Suppressor macrophage (primary cell): Measurements from ENCODE around the gene TIAL1.
"Not testable (repeated sequence)": the region's sequence is repeated elsewhere in the genome, so short reads cannot be mapped to it uniquely, and the experiment has no call there.

Experiments
- DNase-seq, 4 experiments: peaks; one replicate each; pipeline ENCODE4 v3.0.0-alpha.2; 2020 to 2022

The TIAL1 gene

DNA sequence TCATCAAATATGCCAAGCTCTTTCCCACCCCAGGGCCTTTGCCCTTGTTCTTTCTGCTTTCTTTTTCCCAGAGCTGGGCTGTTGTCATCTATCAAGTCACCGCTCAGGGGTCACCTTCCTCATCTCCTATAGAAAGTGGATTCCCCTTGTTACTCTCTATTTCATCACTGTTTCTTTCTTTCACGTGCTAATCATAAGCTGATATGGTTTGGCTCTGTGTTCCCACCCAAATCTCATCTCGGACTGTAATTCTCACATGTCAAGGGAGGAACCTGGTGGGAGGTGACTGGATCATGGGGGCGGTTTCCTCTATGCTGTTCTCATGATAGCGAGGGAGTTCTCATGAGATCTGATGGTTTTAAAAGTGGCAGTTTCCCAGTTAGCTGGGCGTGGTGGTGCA lies 17.0 kb upstream of the TIAL1 start:
- DNase-seq: peak in 3 of 4 experiments; percentile 44 to 49 (median 45)

DNA sequence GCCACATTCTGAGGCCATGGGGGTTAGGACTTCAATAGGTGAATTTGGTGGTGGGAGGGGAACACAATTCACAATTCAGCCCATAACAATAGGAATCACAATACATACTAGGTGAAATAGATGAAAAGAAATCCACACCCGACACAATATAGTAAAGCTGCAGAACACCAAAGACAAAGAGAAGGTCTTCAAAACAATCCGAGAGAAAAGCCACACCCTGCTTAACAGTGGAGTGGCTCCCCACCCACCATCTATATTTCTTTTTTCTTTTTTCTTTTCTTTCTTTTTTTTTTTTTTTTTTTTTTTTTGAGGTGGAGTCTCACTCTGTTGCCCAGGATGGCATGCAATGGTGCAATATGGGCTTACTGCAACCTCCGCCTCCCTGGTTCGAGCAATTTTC lies 14.7 kb upstream of the TIAL1 start:
- DNase-seq: no peak

DNA sequence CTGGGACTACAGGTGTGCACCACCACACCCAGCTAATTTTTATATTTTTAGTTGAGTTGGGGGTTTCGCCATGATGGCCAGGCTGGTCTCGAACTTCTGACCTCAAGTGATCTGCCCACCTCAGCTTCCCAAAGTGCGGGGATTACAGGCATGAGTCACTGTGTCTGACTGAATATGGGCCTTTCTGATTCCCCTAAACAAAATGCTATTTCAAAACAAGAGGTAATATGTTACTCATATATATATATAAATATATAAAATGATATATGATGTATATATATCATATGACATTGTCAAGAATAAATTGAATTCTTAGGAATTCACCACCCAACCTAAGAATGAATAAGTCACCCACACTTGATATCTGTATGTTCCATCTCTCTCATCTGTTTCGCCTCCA lies 12.8 kb upstream of the TIAL1 start:
- no peak for DNase-seq

DNA sequence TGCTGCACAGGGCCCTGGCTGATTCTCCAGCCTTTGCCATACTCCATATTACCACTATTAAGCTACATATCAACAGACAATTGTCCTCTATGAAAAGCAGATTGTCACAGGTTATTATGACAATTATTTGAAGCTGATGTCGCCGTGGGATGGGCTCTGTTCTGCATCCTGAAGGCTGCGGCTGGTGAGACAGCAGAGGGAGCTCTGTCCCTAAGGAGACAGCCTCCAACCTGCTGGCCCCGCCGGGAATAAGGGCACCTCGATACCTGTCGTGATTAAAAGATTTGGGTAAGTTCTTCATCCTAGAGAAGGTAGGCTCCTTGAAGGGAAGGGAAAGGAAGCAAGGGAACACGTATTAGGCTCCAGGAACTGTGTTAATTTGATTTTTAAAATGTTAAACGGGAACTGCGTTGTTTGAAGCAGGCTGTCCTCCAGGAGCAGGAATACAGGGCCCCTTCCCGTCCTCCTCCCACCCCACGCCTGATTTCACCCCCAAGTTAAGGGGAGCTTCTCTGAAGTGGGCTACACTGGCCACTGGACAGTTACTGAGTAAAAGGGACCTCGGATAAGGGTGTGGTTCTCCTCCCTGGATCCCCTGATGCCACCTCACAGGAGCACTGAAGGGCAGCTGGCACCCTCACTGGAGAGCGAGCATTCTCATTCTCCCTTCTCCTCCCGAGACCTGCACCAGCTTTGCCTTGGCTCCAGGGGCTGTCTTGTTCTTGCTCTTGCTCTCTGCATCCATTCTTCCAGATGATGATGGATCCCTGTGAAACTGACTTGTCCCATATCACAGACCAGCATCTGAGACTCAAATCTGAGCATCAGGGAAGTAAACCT lies 11.8 kb upstream of the TIAL1 start:
- DNase-seq: peak; percentile 33 to 73 (median 58)

DNA sequence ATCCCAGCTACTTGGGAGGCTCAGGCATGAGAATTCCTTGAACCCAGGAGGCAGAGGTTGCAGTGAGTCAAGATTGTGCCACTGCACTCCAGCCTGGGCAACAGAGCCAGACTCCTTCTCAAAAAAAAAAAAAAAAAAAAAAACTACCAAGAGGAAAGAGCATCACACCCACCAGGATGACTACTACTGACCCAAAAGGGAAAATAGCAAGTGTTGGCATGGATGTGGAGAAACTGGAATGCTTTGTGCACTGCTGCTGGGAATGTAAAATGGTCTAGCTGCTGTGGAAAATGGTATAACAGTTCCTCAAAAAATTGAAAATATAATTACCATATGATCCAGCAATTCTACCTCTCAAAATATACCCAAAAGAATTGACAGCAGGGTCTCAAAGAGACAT lies 7.7 kb upstream of the TIAL1 start:
- no peak for DNase-seq

DNA sequence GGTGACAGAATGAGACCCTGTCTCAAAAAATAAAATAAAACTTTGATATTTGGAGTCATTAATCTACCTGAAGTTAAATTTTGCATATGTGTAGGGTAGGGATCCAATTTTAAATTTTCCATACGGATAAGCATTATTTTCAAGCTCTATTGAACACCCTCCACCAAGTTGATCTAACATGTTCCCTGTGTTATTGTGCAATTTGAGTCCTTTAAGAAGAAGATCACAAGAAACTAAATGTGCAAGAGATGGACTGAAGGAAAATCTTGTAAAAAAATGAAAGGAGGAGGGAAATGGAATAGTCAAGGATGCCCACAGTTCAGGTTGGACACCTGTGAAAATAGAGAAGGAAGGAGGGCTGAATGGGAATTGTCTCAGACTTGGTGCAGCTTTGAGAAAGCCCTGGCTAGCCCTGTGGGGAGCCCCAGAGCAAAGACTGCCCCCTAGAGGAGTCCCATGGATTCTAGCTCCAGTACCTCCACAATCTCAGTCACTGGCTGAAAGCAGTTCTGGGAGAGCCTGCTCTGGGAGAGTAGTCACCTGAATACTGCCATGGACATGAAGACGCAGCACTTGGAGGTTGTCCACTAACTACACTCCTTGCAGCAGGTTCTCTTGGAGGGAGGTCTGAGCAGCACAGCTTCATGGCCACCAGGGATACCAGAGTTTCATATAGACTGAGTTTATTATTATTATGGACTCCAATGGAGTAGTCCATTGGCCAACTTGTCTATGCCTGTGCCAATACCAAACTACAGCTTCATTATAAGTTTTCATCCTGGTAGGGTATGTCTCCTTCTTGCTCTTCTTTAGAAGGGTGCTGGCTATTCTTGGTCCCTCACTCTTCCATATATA lies 5.7 kb upstream of the TIAL1 start:
- peak; percentile 44 to 79 (median 62) for DNase-seq

DNA sequence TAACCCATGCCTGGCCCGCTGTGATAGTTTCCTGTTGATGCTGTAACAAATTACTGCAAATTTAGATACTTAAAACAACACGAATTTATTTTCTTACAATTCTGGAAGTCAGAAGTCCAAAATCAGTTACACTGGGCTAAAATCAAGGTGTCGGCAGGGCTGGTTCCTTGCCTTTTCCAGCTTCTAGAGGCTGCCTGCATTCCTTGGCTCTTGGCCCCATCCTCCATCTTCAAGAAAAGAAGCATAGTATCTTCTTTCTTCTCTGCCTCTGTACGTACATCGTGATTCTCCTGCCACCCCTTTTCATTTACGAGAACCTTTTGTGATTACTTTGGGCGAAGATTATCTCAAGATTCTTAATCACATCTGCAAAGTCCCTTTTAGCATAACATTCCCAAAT lies 1.6 kb upstream of the TIAL1 start:
- DNase-seq: no peak

DNA sequence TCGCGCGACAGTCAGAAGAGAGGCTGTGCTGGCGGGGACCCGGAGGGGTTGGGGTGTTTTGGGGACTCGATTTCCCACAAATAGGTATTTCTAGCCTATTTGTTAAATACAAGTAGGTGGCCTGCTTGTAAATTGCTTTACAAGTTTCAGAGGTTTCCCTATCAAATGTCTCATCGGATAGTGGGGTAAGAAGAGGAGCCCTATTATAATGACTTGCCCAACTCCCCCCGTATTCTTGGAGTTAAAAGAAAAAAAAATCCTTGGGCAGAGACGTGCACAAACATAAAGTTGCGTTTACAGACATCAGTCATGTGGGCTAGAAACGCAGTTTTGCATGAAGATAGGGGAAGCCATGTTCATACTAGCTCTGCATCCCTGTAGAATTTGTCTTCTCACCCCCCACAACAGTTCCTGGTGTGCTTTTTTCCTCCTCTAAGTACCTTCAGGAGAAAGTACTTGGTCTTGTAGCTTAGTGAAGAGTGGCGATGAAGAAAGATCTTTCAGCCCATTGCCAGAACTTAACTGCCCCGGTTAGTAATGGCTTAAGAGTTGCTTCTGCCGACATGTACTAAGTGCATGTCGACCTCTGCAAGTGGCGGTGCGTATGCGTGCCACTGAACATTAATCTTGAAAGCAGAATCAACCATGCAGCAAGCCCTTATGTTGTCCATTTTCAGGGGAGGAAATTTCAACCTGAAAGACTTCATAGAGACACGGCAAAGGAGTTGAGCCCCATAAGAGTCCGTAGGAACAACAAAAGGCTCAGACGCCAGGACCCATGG lies 832 bp upstream of the TIAL1 start:
- no peak for DNase-seq

DNA sequence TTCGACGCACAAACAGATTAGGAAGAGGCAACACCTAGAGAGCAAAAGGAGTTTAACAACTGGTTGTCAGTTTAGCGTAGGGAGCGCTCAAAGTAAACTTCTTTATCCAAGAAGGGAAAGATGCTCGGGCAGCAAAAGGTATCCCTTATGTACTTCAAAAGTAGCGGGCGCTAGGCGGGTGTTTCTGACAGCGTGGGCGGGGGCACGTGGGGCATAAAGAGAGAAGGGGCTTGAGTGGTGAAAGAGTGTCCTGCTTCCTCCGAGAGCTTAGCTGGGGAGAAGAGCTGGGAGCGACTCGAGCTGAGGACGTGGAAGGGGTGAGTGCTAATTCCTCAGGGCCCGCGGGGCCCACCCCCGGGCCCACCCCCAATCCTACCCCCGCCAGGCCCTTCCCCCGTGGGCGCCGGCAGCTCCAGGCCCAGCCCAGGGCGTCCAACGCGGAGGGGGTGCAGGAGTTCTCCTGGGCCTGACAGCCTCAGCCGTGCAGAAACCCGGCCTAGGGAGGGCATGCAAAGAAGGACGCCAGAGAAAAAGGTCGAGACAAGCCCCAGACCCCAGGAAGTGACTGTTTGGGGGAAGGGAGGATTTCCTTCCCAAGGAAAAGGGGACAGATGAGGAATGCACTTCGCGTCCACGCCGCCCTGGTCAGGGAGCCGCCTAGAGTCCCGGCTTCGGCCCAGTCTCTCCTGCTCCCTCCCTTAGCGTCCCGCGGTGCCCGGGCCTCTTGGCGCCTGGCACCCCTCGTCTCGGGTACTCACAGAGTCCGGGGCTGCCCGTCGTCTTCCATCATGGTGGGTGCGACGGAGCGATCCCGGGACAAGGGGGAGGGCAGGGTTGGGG lies 868 bp downstream of the TIAL1 start:
- peak; percentile 78 to 91 (median 86) for DNase-seq

DNA sequence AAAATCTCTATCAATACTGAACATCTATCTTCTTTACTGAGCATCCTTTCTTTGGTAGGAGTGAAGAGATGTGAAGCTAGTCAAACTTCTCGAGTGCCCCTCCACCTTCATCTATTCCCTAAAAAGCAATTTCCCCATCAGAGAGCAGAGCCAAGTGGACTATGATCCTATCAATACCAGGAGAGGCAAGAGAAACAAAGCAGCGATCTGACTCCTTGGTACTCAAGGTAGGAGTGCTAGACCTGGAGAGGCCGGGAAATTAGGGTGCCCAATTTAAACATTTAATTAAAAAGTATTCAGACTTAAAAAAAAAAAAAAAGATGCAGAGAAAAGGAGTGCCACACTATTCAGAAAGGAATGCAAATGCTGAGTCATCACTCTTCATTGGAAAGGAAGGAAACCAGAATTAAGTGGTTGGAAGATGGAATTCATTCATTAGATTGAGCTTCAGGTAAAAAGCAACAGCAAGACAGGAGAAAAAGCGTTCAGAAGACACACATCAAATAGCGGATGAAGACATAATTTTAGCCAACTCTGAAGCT lies 1.6 kb downstream of the TIAL1 start:
- DNase-seq: no peak

DNA sequence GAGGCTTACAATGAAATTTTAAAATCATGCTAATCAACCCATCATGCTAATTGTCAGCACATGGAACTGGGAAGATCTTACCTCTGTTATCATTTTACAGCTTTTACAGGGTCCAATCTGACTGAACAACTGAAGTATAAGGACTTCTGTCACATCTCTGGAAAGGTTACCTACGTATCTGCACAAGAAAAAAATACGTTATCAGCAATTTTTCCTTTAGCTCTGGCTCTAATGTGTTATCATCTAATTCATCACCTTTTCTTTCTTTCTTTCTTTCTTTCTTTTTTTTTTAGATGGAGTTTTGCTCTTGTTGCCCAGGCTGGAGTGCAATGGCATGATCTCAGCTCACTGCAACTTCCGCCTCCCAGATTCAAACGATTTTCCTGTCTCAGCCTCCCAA lies 8.7 kb downstream of the TIAL1 start:
- DNase-seq: no peak

DNA sequence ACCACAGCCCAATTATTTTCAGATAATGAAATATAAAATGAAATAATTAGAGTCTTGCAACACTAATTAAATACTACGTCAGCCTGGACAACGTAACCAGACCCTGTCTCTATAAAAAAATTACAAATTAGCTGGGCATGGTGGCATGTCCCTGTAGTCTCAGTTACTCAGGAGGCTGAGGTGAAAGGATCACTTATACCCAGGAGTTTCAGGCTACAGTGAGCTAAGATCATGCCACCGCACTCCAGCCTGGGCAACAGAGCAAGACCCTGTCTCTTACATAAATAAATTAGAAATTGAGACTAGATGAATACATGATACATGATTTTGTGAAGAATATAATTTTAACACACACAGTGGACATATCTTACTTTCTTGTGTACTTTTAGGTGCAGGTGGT lies 18.4 kb downstream of the TIAL1 start:
- DNase-seq: no peak

DNA sequence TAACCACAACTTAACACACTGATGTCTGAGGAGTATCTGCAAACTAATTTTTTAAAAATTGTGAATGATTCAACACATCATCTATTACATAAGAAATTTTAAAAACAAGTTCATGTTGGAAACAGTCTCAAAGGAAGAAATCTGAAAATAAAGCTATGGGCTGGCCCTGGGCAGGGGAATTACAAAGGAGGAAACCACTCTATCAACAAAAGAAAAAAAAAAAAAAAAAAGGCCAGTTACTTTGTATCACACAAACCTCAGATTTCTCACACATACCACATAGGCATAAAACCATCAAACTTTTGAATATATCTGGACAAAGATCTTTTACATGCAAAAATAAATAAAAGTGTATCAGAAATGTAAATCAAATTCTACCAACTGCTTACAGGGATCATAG lies 20.8 kb downstream of the TIAL1 start:
- no peak for DNase-seq

DNA sequence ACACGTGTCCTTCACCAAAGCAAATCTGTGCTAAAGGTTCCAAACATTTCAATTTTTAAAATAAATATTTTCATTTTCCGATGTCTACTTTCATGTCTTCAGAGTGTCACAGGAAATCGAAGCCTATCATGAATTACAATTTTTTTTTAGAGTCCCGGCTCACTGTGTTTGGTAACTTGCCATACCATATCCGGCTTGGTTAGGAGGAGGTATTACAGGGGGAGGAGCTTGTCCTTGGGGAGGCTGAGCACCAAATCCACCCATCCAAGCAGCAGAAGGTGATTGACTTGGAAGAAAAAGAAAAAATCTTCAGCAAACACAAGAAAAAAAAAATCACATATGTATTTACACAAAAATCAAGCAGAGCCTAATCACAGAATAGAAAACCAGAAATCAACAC lies 21.3 kb downstream of the TIAL1 start:
- no peak for DNase-seq

DNA sequence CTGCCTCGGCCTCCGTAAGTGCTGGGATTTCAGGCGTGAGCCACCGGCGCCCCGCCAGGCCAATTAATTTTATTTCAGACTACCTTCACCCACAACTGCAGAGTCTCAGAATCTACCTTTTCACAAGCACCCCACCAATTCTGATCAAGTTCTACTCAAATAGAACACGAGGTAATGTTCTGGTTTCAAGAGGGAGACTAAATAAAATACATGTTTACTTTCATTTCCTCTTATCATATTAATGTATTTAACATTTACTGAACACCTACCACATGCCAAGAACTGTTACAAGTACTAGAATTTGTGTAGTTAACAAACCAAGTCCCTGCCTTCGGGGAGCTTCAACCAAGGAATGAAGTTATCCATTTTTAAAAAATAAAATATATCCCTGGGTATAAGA lies 28.8 kb downstream of the TIAL1 start:
- DNase-seq: no peak

DNA sequence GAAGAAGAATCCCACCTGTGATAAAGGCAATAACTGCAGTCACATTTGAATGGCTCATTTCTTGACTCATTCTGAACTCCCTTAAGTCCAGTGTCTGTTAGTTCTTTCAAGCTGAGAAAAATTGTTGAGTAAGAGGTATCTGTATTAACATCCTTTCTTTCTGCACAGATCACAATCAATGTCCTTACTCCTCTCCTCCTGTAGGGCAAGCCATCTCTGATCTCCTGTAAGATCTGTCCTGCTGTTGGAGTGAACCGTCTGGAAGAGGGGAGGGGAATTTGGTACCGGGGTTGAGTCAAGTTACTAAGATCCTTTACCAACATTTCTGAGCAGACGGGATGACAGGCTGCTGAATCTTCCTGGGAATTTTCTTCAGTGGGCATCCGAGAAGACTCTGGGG lies 34.7 kb downstream of the TIAL1 start:
- no peak for DNase-seq

DNA sequence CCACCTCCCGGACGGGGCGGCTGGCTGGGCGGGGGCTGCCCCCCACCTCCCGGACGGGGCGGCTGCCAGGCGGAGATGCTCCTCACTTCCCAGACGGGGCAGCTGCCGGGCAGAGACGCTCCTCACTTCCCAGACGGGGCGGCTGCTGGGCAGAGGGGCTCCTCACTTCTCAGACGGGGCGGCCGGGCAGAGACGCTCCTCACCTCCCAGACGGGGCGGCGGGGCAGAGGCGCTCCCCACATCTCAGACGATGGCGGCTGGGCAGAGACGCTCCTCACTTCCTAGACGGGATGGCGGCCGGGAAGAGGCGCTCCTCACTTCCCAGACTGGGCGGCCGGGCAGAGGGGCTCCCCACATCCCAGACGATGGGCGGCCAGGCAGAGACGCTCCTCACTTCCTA lies 37.3 kb downstream of the TIAL1 start:
- not testable (repeated sequence) for DNase-seq

DNA sequence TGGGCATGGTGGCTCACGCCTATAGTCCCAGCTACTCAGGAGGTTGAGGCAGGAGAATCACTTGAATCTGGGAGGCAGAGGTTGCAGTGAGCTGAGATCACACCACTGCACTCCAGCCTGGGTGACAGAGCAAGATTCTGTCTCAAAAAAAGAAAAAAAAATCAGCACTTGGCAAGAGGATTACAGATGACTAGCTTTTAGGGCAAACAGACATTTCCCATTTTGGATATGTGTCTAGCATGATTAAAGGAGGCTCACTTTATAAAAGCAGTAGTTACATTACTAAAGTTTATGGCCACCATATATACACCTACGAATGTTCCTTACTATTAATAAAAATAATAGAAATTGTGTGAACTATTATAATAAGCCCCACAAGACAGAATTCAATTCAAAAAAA lies 40.7 kb downstream of the TIAL1 start:
- DNase-seq: not testable (repeated sequence)

DNA sequence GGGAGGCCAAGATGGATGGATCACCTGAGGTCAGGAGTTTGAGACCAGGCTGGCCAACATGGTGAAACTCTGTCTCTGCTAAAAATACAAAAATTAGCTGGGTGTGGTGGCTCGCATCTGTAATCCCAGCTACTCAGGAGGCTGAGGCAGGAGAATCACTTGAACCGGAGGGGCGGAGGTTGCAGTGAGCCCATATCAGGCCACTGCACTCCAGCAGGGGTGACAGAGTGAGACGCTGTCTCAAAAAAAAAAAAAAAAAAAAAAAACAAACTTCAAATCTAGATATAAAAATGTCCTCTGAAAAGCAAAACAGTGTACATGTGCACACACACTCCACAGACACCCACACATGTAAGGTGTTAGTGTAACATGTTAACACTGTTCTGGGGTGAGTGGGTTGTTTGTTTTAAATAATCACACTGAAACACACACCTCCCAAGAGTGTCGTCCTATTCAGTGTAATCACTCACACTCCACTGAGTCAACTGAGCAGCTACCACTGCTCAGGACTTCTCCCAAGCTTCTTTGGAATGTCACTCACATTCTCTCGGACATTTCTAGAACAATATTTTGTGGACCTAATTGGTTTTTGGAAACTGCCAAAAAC lies 41.5 kb downstream of the TIAL1 start:
- DNase-seq: no peak

DNA sequence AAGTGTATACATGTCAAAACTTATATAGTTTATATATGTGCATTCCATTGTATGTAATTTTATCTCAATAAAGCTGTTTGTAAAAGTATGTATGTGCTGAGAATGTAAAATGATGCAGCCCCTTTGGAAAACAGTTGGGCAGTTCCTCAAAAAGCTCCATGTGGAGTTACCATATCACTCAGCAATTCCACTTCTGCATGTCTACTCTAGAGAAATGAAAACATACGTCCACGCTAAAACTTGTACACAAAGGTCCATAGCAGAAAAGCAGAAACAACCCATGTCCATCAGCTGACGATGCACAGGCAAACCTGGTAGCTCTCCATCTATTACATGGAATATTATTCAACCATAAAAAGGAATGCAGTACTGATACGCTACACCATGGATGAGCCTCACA lies 45.9 kb downstream of the TIAL1 start:
- DNase-seq: peak; percentile 48 to 80 (median 66)

DNA sequence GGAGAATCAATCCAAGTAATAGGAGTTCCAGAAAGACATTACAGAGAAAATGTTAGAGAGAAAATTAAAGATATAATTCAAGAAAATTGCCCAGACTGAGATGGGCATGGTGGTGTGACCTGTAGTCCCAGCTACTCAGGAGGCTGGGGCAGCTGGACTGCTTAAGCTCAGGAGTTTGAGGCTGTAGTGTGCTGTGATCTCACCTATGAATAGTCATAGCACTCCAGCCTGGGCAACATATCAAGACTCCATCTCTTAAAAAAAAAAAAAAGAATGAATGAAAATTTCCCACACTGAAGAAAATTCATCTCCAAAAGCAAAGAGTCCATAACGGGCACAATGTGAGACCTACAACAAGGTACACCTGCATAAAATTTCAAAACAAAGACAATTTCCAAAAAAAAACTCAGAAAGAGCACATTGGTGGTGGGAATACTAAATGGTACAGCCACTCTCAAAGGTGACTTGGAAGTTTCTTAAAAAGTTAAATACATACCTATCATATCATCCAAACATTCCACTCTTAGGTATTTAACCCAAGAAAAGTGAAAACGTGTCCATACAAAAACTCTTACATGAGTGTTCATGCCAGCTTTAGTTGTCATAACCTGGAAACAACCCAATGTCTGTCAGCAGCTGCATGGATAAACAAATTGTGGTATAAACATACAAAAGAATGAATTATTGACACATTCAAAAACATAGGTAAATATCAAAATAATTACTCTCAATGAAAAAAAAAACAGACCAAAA lies 47.3 kb downstream of the TIAL1 start:
- DNase-seq: no peak
